Suppressor macrophage (primary cell): ENCODE measurements around the gene RFC2.
A peak's percentile ranks its signal among the peaks of the same experiment; 100 is the strongest.
"Not testable (repeated sequence)": the region's sequence is repeated elsewhere in the genome, so short reads cannot be mapped to it uniquely, and the experiment has no call there.

ENCODE experiments used
- DNase-seq, 4 experiments: peaks; one replicate each; pipeline ENCODE4 v3.0.0-alpha.2; 2020 to 2022

The RFC2 gene

DNA sequence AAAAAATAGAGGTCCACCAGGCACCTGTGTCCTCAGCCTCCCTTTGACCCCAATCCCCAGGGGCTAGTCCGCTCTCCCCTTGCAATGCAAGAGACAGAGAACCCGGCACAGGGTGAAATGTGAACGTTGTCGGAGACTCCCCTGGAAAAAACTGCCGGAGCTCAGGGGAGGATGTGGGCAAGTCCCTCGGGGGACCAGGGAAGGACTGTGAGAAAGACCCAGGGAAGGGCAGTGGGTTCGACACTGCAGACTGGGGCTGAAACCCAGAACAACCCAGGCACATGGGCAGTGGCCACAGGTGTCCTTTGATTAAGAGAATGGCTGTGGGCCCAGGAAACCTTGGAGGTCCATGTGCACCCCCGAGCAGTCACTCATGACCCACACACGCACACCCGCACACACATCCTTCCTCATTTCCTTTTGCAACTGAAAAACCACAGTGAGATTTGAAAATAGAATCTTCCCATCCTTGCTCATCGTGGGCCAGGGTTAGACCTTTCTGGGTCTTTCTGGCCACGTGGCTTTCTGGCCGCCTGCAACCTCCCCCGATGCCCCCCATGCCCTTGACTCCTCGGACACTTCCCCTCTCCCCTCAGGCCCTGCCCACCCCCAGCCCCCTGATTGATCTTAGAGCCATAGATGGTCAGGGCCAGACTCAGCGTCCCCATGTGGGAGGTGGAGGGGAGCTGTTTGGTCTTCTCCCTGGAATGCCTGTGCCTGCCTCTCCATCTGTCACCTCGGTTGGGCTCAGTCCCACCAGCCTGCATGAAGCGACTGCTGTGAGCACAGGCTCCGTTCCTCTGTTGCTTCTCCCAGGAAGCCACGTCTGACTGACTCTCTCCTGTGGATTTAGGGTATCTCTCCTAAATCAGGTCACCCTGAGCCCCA, 36.5 kb downstream of the RFC2 start:
- peak; percentile 69 to 86 (median 80) for DNase-seq

DNA sequence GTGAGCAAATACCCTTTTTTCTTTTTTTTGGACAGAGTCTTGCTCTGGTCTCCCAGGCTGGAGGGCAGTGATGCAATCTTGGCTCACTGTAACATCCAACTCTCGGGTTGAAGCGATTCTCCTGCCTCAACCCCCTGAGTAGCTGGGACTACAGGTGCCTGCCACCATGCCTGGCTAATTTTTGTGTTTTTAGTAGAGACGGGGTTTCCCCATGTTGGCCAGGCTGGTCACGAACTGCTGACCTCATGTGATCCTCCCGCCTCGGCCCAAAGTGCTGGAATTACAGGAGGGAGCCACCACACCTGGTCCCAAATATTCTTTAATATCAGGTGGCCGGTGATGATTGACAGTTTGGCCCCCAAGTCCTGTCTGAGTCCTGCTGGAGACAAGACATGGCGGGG, 37.8 kb downstream of the RFC2 start:
- peak in 3 of 4 experiments; percentile 34 to 43 (median 34) for DNase-seq

DNA sequence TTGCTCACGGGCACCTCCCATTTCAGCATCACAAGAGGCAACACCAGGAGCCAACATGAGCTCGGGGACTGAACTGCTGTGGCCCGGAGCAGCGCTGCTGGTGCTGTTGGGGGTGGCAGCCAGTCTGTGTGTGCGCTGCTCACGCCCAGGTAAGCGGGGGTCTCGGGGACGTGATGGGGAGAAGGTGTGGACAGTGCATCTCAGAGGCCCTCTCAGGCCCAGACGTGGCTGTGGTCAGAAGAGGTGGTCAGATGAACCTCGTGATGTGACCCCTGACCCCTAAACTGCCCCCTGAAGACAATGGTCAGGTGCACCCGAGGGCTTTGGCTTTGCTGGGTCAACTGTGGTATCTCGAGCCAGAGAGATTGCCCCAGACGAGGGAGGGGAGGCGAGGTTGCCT, 38.3 kb downstream of the RFC2 start:
- DNase-seq, result no peak

DNA sequence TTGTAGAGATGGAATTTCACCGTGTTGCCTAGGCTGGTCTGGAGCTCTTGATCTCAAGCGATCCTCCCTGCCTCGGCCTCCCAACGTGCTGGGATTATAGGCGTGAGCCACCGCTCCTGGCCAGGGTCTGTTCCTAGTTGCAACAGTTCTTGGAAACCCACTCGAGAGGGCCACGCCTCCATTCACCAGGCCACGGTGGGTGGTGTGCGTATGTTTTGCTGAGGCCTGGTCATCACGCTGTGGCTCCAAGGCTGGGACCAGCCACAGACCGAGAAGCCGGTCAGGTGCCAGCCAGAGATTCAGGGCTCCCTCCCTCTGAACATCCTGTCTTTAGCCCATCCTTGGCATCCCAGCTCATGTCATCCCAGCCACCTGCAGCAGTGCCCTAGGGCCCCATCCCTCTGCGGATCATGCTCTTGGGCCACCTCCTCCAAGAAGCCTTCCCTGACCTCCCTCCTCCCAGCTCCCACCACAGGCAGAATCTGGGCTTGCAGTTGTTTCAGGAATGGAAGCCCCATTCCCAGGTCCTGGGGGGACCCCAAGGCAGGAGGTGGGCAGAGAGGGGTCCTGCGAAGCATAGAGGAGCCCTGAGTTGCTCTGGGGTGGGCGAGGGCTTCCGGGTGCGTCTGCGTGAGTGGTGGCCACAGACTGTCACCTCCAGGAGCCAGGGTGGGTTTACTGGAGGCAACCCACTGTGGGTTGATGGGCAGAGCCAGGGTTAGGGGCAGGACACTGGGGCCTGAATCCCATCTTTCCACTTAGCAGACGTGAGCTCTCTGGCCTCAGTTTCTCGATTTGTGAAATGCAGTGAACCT, 39.2 kb downstream of the RFC2 start:
- no peak for DNase-seq

DNA sequence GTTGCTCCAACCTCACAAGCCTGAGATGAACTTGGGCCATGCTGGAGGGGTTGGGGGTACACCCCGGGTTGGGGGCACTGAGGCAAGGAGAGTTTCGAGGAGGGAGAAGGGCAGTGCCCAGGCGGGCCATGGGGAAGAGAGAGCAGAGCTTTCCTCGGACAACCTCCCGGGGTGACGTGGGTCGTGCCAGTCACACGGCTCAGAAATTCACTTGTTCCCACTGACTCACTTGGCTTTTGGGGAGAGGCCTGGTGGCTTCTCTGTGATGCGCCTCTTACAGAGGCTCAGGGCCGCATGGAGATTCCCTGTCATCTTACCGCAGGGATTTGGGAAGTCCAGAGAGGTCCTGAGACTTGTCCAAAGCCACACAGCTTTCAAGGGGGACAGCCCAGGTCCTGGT, 41.5 kb downstream of the RFC2 start:
- peak; percentile 76 to 85 (median 81) for DNase-seq

DNA sequence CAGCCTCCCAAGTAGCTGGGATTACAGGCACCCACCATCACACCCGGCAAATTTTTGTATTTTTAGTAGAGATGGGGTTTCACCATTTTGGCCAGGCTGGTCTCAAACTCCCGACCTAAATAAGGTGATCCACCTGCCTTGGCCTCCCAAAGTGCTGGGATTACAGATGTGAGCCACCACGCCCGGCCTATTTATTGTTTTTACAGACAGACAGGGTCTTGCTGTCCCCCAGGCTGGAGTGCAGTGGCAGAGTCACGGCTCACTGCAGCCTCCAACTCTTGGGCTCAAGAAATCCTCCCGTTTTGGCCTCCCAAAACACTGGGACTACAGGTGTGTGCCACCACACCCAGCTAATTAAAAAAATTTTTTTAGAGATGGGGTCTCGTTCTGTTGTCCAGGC, 46.0 kb downstream of the RFC2 start:
- not testable (repeated sequence) for DNase-seq

DNA sequence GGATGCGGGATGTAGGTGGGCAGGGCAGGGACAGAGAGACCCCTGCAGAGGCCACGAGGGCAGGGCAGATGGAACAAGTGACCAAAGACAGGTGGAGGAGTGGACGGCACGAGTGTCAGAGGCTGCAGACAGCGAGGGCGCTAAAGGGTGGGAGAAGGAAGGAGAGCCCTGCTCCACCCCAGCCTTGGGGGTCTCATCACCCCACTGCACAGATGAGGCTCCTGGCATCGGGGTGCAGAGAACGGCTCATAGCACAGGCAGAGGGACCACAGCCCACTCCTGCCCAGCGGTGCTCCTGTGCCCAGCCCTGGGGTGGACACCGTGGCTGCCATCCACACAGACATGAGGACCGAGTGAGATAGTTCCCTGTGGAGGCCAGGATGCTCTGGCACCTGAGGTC, 46.6 kb downstream of the RFC2 start:
- DNase-seq, result no peak

DNA sequence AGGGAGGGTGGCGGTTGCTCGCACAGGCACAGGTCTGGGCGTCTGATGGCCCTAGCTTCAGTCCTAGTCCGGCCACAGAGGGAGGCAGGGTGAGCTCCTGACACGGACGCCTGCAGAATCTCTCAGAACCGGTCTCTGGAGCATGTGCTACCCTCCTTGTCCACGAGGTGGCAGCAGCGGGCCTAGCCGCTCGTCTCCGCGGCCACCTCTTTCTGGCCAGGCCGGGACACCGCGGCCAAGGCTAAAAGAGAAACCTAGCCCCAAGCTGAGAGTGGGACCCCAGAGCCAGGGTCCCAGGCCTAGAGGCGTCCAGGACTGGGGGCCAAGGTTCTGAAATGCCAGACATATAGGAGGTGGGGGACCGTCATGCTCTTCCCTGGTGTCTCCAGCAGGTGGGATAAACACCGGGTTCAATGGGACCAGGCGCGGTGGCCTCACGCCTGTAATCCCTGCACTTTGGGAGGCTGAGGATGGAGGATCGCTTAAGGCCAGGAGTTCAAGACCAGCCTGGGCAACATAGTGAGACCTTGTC, 47.5 kb downstream of the RFC2 start:
- DNase-seq, result peak; percentile 87 to 96 (median 94)

DNA sequence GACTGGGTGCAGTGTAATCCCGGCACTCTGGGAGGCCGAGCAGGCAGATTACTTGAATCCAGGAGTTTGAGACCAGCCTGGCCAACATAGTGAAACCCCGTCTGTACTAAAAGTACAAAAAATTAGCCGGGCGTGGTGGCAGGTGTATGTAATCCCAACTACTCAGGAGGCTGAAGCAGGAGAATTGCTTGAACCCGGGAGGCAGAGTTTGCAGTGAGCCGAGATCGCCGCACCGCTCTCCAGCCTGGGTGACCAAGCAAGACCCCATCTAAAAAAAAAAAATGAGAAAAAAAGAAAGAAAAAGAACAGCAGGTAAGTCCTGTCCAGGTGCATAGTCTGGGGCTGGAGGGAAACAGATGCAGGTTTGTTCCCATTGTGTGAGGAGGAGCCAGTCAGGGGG, 48.1 kb downstream of the RFC2 start:
- not testable (repeated sequence) for DNase-seq

DNA sequence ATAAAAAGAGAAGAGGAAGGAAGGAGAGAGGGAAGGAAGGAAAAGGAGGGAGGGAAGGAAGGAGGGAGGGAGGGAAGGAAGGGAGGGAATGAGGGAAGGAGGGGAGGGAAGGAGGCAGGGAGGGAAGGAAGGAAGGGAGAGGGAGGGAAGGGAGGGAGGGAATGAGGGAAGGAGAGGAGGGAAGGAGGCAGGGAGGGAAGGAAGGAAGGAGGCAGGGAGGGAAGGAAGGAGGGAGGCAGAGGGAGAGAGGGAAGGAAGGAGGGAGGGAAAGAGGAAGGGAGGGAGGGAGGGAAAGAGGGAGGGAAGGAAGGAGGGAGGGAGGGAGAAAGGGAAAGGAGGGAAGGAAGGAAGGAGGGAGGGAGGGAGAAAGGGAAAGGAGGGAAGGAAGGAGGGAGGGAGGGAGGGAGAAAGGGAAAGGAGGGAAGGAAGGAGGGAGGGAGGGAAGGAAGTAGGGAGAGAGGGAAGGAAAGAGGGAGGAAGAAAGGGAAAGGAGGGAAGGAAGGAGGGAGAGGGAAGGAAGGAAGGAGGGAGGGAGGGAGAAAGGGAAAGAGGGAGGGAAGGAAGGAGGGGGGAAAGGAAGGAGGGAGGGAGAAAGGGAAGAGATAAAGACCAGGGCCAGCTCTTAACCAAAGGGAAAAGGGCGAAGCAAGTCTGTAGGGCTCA, 50.1 kb downstream of the RFC2 start:
- DNase-seq, result no peak

DNA sequence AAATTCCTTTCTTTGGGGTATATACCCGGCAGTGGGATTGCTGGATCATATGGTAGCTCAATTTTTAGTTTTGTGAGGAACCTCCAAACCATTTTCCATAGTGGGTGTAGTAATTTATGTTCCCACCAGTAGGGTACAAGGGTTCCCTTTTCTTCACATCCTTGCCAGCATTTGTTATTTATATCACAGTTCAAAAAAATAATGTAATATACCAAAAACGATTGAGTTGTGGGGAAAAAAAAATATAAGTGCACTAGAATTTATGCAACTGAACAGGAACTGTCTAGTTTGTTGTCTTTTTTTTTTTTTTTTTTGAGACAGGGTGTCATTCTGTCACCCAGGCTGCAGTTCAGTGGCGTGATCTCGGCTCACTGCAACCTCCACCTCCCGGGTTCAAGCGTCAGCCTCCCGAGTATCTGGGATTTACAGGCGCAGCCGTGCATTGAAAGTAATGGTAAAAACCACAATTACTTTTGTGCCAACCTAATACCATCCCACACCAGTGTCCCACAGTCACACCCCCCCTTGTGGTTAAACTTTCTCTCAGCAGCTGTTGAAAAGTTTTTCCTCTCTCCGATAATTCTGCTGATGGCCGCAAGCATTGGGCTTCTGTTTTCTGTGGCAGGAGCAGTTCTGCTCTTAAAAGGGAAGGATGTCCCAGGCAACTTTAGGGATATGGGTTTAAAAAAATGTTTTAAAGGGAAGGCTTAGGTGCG, 51.2 kb downstream of the RFC2 start:
- peak; percentile 87 to 93 (median 89) for DNase-seq

DNA sequence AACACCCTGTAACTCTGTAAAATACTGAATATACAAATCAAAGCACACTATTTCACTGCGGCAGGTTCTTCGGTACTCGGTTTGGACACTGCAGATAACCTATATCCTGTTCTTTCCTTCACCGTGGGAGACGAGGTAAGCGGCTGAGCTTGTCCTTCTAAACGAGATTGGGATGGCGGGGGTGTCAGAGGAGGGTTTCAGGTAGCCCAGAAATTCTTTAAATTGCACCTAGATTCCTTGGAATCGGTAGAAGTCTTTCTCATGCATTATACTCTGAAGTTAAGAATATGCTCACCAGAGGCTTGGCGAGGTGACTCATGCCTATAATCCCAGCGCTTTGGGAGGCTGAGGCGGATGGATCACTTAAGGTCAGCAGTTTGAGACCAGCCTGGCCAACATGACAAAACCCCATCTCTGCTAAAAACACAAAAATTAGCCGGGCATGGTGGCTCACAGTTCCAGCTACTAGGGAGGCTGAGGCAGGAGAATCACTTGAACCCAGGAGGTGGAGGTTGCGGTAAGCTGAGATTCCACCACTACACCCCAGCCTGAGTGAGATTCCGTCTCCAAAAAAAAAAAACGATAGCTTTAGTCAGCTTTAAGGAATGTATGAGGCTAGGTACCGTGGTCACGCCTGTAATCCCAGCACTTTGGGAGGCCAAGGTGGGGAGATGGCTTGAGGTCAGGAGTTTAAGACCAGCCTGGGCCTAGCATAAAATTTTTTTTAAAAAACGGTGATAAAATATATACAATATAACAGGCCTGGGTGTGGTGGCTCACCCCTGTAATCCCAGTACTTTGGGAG, 54.4 kb downstream of the RFC2 start:
- no peak for DNase-seq

DNA sequence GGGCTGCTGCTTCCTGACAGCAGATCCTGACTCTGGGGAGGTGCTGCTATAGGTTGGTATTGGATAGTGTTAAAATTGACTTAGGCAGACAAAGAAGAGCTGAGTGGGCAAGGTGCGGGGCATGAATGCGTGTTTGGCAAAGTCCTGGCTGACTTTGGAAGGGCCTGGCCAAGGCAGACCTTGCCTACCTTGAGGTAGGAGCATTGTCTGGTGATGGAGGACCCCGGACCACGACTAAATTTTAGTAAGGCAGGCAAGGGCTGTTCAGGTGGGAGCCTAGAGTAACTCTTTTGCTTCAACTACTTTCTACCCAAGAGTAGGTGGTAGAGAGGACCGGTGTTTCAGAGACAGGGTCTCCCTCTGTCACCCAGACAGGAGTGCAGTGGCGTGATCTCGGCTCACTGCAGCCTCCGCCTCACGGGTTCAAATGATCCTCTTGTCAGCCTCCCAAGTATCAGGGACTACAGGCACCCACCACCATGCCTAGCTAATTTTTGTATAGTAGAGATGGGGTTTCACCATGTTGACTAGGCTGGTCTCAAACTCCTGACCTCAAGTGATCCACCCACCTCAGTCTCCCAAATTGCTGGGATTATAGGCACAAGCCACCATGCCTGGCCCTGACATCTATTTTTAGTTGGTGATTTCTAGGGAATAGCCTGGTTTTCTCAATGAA, 56.6 kb downstream of the RFC2 start:
- DNase-seq, result no peak

DNA sequence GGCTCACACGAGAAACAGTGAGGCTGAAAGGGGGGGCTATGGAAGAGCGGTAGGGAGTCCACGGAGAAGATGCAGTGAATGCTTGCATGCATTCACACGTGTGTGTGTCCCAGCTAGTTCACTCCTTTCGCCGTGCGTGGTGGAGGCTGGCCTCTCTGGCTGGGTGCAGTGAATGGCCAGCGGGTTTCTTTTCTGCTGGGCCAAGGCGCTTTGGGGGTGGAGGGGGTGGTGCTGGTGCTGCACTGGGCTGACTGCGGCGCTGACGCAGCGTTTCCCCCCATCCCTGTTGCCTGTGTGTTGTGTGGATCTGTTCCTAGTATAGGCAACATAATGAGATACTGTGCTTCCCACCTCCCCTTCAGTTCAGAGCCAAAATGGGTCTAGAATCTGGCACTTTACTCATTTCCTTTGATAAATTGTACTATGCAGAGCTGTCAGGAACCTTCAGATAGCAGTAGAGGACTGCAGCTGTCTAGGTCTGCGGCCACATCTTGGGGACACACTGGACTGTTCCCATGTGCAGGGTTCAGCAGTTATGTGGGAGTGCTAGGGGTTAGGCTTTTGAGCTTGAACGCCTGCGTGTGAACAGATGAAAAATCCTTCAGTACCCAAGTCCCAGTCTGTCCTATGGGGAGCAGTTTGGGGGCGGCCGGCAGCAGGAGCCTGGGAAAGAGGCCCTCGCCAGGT, 58.1 kb downstream of the RFC2 start:
- DNase-seq, result not testable (repeated sequence)

DNA sequence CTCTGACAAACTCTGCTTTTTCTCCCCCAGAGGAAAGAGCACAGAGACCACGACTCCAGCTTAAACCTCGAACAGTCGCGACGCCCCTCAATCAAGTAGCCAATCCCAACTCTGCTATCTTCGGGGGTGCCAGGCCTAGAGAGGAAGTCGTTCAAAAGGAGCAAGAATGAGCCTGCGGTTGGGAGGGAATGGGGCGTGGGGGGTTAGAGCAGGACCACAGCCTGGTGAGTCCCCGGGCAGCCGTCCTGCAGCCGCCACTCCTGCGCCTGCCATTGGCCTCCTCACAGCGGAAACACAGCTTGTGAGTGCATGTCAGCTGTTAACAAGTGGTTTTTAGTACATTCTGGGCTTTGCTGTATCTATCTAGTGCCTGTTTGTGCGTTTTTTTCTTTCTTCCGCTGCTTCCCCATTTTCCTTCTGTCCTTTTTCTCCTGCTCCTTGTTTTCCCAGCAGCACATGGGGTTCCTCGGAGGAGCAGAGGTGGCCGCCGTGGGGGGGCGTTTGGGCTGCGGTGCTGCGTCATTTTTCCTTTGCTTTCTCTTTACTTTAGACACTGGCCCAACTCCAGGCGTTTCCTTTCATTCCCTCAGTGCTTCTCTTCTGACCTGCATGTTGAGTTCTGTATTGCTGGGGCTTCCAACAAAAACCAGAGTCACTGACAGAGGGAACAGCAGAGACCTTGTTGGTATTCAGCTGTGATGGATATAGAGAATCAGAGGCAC, 58.9 kb downstream of the RFC2 start:
- not testable (repeated sequence) for DNase-seq

DNA sequence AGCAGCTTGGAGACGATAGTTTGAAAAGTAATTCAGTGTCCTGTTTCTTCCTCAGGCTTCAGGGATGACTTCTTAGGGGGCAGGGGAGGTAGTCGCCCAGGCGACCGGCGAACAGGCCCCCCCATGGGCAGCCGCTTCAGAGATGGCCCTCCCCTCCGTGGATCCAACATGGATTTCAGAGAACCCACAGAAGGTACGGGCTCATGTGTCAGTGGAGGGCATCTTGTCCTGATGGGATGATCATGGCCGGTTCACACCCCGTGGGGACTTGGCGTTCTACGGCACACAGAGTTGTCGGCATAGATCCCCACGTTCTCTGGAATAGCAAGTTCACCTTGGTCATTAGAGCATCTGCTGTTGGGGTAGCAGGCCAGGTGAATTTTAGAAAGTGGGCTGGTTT, 59.5 kb downstream of the RFC2 start:
- DNase-seq, result no peak

DNA sequence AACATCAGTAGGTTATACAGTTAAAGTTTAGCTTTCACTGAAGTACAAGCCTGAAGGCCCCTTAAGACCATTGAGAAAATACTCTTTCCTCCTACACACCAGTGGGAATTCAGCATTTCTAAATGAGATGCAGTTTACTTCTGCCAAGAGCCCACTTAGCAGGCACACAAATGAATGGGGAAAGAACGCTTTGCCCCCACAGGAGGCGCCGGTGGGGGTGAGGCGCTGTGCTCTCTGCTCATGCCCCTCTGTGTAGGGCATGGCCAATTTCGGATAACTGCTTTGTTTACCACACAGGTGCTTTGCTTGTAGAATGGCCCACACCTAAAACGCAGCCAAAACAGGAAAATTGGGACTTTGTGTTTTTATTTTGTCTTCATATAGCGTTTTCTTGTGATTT, 60.3 kb downstream of the RFC2 start:
- no peak for DNase-seq

DNA sequence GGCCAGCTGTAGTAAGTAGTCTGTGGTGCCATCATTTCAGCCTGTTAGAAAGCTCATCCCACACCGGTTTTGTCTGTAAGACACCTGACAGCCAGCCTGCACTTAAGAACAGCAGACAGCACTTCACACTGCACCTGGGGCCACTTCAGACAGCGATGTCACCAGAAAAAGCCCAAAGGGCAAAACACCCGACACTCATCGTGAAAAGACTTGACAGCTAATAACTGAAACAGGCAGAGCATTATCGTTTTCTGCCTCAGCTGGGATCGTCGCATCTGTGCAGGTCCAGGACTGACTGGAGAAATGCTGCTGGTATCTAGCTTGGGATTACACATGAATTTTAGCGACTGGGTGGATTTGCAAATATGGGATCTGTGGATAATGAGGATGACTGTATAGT, 61.1 kb downstream of the RFC2 start:
- no peak for DNase-seq

DNA sequence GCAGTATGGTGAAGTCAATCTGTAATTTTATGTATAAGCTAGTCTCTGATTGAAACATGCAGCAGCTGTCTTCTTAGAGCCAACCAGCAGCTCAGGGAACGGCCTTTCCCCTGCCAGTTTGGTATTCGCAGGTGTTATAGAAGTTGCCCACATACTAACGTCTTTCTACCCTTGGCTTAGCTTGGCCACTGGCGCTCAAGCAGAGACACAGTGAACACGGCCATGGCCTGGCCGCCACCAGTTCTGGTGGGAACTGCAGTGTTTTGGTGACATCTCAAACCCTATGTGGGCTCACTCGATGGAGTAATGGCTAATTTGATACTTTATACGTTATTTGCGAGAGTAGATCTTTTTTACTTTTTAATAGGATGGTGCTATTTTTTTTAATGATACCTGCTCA, 63.0 kb downstream of the RFC2 start:
- no peak for DNase-seq
